Esophagus squamous epithelium (tissue), 5 donors: ENCODE data around the gene CNTNAP5. TPM values are rescaled to one million over a fixed set of nuclear protein-coding genes. Genes with fewer than 3 reads are reported as not detected.

Experiments
- DNase-seq: peaks from one replicate; lab custom pipeline; 2025; lab: John Stamatoyannopoulos, UW
- H3K27ac ChIP-seq, 4 donors: fragments of 200-600 bp; sonication (generic); one replicate each; pipeline ENCODE4 v1.5.1; 2016 to 2019; ENCODE audit warnings: mild to moderate bottlenecking in 1 of 4
- H3K27me3 ChIP-seq, 4 donors: fragments of 200-600 bp; sonication (generic); 1 replicate in 3 of 4; 2 replicates in 1 of 4; pipeline versions ENCODE4 v1.5.1 to v1.6.0; 2017 to 2021; ENCODE audit warnings: antibody characterized with exemption in 1 of 4
- H3K36me3 ChIP-seq, 3 donors: fragments of 200-600 bp; sonication (generic); one replicate each; pipeline ENCODE4 v1.5.1; 2016 to 2019
- H3K4me1 ChIP-seq, 3 donors: fragments of 200-600 bp; sonication (generic); one replicate each; pipeline ENCODE4 v1.5.1; 2017 to 2019
- H3K4me3 ChIP-seq, 4 donors: fragments of 200-600 bp; sonication (generic); 1 replicate in 3 of 4; 2 replicates in 1 of 4; pipeline ENCODE4 v1.5.1; 2016 to 2019; ENCODE audit warnings: mild to moderate bottlenecking in 2 of 4, moderate library complexity in 1 of 4
- H3K9me3 ChIP-seq, 3 donors: fragments of 200-600 bp; sonication (generic); one replicate each; pipeline ENCODE4 v1.5.1; 2016 to 2019
- CTCF ChIP-seq, 6 experiments: fragments of 450-650 bp in 4 of 6; fragments of 200-600 bp in 2 of 6; sonication (generic) in 2 of 6; IDR thresholded peaks; one replicate each; pipeline ENCODE4 v1.5.1; 2016 to 2019; ENCODE audit warnings: antibody characterized with exemption in 6 of 6, mild to moderate bottlenecking in 4 of 6, moderate library complexity in 4 of 6
- POLR2A ChIP-seq, 4 donors: fragments of 450-650 bp; IDR thresholded peaks; one replicate each; pipeline ENCODE4 v1.6.1; 2017; ENCODE audit warnings: antibody characterized with exemption in 4 of 4, mild to moderate bottlenecking in 4 of 4, moderate library complexity in 3 of 4
- WGBS, 2 donors: methylation state at CpG; one replicate each; pipeline ENCODE4 v1.1.5; 2018; 5-methylcytosine and 5-hydroxymethylcytosine counted together
- intact Hi-C: fragments of 100-400 bp; cut with DNase I; formaldehyde crosslinking; loops from one replicate; pipeline ENCODE4 v1.15.0; 2022
- total RNA-seq, 4 donors: library from RNA; depleted of rRNA; stranded (reverse); fragments of >200 nt; gene quantifications; one replicate each; pipeline ENCODE4 v1.1.0, GENCODE V29; 2016
- donor health status: DM: yes; HTN: yes; CAD: no.

The CNTNAP5 gene
- total RNA-seq, 4 donors from 2014 or later, result not detected

GRCh38 chr2:124121760-124122275 is 96.7 kb downstream of the CNTNAP5 start:
- no peak for DNase-seq
- intact Hi-C loops, result no loop called here
- 81 to 84% methylated on average over 3 of the region's 3 CpGs for WGBS, 2 donors

GRCh38 chr2:124122340-124122739 is 97.3 kb downstream of the CNTNAP5 start:
- TF ChIP-seq CTCF (IDR thresholded peaks at IDR 0.05) (no peak), POLR2A (IDR thresholded peaks at IDR 0.05) (no peak)
- no peaks in the 10 kb centered on the region for H3K4me1 ChIP-seq
- no peaks in the 10 kb centered on the region for H3K36me3 ChIP-seq
- WGBS, 2 donors, result 56 to 88% methylated on average over 1 of the region's 1 CpG
- H3K9me3 ChIP-seq, result peaks cover 0 to 8% (median 0%) of the 10 kb centered on the region in 3 donors
- no peak overlapping the region for H3K27ac ChIP-seq
- H3K4me3 ChIP-seq, result no peak overlapping the region
- no peak for DNase-seq
- no peaks in the 10 kb centered on the region for H3K27me3 ChIP-seq
- intact Hi-C loops, result no loop called here

More at GRCh38 chr2:124121760-124122275, 96.7 kb downstream of the CNTNAP5 start:
- no peak overlapping the region for H3K4me3 ChIP-seq
- no peaks in the 10 kb centered on the region for H3K27me3 ChIP-seq
- peaks cover 0 to 8% (median 0%) of the 10 kb centered on the region in 3 donors for H3K9me3 ChIP-seq
- TF ChIP-seq POLR2A (IDR thresholded peaks at IDR 0.05) (no peak), CTCF (IDR thresholded peaks at IDR 0.05) (no peak)
- no peak overlapping the region for H3K27ac ChIP-seq
- H3K36me3 ChIP-seq, result no peaks in the 10 kb centered on the region
- no peaks in the 10 kb centered on the region for H3K4me1 ChIP-seq

GRCh38 chr2:124131276-124131675 is 106.2 kb downstream of the CNTNAP5 start:
- Histone ChIP-seq H3K27me3 (no peaks in the 10 kb centered on the region), H3K4me3 (no peak overlapping the region), H3K27ac (no peak overlapping the region), H3K4me1 (no peaks in the 10 kb centered on the region), H3K9me3 (no peaks in the 10 kb centered on the region), H3K36me3 (no peaks in the 10 kb centered on the region)
- WGBS, 2 donors, result 53 to 63% methylated on average over 5 of the region's 5 CpGs
- intact Hi-C loops, result no loop called here
- TF ChIP-seq POLR2A (IDR thresholded peaks at IDR 0.05) (no peak), CTCF (IDR thresholded peaks at IDR 0.05) (no peak)
- DNase-seq, result no peak

- 79 to 80% methylated on average over 1 of the region's 1 CpG for WGBS, 2 donors
- TF ChIP-seq CTCF (IDR thresholded peaks at IDR 0.05), result no peak
- no peak for TF ChIP-seq POLR2A (IDR thresholded peaks at IDR 0.05)
- H3K27me3 ChIP-seq, result no peaks in the 10 kb centered on the region
- intact Hi-C loops, result no loop called here
- H3K4me3 ChIP-seq, result no peak overlapping the region
- no peaks in the 10 kb centered on the region for H3K9me3 ChIP-seq
- H3K36me3 ChIP-seq, result no peaks in the 10 kb centered on the region
- H3K4me1 ChIP-seq, result no peaks in the 10 kb centered on the region
- no peak for DNase-seq
- no peak overlapping the region for H3K27ac ChIP-seq
These were observed 111.0 kb downstream of the CNTNAP5 start for GRCh38 chr2:124136110-124136509.

GRCh38 chr2:124138076-124138475 is 113.0 kb downstream of the CNTNAP5 start:
- Histone ChIP-seq H3K4me3 (no peak overlapping the region), H3K36me3 (no peaks in the 10 kb centered on the region), H3K9me3 (no peaks in the 10 kb centered on the region), H3K27me3 (no peaks in the 10 kb centered on the region), H3K27ac (no peak overlapping the region), H3K4me1 (no peaks in the 10 kb centered on the region)
- TF ChIP-seq CTCF (IDR thresholded peaks at IDR 0.05), result no peak
- TF ChIP-seq POLR2A (IDR thresholded peaks at IDR 0.05), result no peak
- intact Hi-C loops, result no loop called here
- 66 to 79% methylated on average over 3 of the region's 3 CpGs for WGBS, 2 donors
- DNase-seq, result no peak
